Ramos (cell line): ENCODE data around the gene AKNA.

Experiments
- in situ Hi-C: fragments of 300-500 bp; cut with MboI; formaldehyde crosslinking; loops from one replicate; pipeline ENCODE4 v1.14.3; 2022; ENCODE audit warnings: low sequenced_read_pairs; ENCODE audit not compliant: unreplicated experiment

Gene AKNA

DNA sequence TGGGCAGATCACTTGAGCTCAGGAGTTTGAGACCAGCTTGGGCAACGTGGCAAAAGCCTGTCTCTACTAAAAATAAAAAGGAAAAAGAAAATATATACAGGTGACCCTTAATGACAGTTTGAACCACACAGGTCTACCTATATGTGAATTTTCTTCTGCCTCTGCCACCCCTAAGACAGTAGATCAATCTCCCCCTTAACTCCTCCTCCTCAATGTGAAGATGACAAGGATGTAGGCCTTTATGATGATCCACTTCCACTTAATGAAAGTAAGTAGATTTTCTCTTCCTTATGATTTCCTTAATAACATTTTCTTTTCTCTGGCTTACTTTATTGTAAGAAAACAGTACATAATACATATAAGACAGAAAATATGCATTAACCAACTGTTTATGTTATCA is 3.4 kb downstream of the AKNA start:
- in situ Hi-C loops: no loop called here

DNA sequence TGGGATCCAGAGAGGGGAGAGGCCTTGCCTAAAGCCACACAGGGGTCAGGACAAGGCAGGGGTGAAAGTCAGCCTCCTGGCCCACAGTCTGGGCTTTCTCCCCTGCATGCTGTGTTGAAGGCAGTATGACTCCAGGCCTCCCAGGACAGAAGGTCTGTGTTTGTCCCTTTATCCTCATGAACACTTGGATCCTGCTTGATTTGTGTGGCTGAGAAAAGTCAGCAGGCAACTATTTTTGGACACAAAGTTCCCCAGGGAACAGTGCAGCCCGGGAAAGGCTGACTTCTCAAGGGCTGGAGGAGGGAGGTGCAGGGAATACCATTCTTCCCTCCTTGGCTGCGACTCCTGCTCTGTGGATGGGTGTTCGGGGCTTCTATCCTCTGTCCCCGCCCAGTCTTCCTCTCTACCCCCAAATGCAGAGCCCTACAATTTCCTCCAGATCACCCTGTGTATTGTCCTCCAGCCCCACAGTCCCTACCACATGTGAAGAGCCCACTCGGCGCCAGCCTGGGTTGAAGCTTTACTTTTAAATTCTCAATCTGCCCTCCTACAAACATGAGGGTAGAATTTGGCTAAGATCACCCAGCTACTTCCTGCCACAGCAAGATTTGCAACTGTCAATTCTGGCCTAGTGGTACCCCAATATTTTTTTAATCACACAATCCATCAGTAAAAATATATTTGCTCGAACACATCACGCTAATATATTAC is 4.1 kb downstream of the AKNA start:
- in situ Hi-C loops: no loop called here

GRCh38 chr9:114382699-114383520 is 4.9 kb downstream of the AKNA start:
- in situ Hi-C loops: no loop called here

DNA sequence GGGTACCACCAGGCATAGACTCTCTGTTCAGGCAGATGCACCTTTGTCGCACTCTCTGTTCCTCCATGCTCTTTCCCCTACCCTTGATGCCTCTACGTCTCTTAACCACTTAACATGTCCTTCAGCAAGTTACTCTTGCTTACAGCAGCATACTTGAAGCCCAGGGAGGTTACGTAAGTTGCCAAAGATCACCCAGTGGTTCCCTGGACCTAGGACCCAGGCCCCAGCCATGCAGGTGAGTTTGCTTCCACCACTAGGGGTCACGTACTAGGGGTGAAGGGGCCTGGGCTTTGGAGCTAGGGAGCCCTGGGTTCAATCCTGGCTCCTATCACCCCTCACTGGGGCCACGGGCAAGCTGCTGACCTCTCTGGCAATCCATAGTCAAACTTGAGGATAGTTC is 8.9 kb downstream of the AKNA start:
- in situ Hi-C loops: no loop called here

- in situ Hi-C loops: no loop called here
Measured at GRCh38 chr9:114378016-114378415, 9.8 kb downstream of the AKNA start.

- in situ Hi-C loops: no loop called here
Measured at GRCh38 chr9:114376586-114377445, 11.0 kb downstream of the AKNA start.

- in situ Hi-C loops: no loop called here
Measured at GRCh38 chr9:114375386-114376175, 12.2 kb downstream of the AKNA start.

DNA sequence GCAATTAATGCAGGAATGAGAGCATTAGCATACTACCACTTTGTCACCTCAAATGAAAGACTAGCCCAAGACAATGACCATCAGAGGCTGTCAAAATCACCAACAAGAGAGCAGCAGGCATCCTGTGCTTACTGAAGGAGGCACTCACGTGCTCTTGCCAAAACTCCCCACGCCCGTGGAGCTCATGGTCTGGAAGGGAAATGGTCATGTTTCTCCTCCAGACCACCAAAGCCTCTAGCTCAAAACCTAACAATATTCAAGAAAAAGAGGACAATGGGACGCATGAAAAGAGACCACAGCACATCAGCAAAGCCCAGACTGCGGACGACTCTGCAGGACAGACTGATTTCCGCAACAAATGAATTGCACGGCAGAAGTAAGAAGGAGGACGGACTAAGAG is 12.8 kb downstream of the AKNA start:
- in situ Hi-C loops: no loop called here

GRCh38 chr9:114373960-114374730 is 13.6 kb downstream of the AKNA start:
- in situ Hi-C loops: no loop called here

GRCh38 chr9:114372921-114373448 is 14.8 kb downstream of the AKNA start:
- in situ Hi-C loops: no loop called here

GRCh38 chr9:114371973-114372917 is 15.5 kb downstream of the AKNA start:
- in situ Hi-C loops: no loop called here

DNA sequence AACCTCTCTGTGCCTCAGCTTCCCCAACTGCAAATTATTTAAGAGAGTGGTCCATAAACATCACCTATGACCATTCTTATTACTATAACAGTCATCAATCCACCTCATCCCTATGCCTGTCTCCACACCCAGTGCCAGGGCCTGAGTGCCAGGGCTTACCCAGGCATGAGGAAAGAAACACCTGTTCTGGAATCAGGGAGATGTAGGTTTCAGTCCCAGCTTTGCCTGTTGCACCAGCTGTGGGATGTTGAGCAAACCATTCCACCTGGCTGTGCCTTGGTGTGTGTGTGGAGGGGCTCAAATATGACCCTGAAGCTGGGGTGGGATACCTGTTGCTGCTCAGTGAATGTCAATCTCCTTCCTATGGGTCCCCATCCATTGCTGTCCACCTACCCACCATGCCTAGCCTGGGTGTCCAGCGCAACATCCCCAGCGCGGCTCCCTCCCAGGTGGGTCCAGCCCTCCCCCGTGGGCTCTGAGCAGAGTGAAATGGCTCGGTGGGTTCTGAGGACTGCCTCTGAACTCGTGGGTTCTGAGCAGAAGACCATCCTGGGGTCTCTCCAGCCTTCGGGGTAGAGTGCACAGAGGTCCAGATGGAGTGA is 16.3 kb downstream of the AKNA start:
- in situ Hi-C loops: no loop called here

GRCh38 chr9:114370968-114371320 is 16.8 kb downstream of the AKNA start:
- in situ Hi-C loops: no loop called here

- in situ Hi-C loops: no loop called here
Measured at GRCh38 chr9:114370251-114370967, 17.4 kb downstream of the AKNA start.

DNA sequence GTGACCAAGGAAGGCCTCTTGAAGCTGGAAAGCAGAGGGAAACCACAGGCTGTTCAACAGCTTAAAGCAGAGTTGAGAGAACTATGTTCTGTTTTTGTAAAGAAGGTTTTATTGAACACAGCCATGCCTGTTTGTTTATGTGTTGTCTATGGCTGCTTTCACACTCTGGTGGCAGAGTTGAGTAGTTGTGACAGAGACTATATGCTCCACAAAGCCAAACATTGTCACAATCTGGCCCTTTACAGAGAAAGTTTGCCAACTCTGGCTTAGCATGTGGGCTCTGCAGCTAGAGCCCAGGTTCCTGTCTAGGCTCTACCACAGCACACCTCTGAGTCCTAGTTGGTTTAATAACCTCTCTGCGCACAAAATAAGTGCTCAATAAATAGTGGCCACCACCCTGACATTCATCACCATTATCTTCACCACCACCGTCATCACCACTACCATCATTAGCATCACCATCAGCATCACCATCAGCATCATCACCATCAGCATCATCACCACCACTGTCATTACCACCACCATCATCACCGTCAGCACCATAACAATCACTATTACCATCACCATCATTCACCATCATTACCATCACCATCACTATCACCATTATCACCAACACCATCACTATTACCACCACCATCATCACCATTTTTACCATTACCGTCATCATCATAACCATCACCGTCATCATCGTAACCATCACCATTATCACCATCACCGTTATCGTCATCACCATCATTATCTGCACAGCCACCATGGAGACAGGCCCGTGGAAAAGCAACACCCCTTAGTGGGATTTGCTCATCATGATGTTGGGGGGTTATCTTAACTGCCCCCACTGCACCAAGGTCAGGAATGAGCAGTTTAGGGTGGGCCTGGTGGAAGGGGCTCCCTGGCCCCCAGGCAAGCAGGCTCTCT is 18.3 kb downstream of the AKNA start:
- in situ Hi-C loops: no loop called here
